OCI-LY1 (cell line): Measurements from ENCODE around the gene TMEM176B.

Experiments
- EZH2 ChIP-seq: fragments of 200-600 bp; sonication (generic), shearing (Covaris generic); IDR thresholded peaks from 2 replicates; pipeline ENCODE4 v1.8.0; 2017; ENCODE audit warnings: borderline replicate concordance, mixed run types, mild to moderate bottlenecking, antibody characterized with exemption, low read length, moderate library complexity, mixed read lengths
- TF ChIP-seq, protein P1 (sequence below): fragments of 200-600 bp; sonication (generic), shearing (Covaris generic); IDR thresholded peaks from 2 replicates; pipeline ENCODE4 v1.5.1; 2017; ENCODE audit warnings: mild to moderate bottlenecking, antibody characterized with exemption, low read length, moderate library complexity, mixed read lengths

DNA sequence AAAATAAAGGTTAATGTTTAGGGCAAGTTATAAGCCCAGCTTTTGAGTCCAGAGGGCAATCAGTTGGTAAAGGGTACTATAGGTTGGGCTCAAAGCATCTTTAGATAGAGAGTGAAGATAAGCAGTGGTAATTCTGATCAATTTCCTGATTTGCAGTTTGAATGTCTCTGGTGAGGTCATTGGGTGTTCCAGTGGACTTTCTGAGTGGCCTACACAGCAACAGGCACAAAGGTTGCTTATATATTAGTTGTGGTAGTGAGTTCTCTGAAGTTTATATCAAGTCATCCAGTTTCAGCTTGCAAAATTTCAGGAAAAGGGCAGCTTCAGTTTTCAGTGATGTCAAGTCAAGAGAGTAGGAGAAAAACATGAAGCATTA lies 33.8 kb downstream of the TMEM176B start:
- TF ChIP-seq, protein P1, sequence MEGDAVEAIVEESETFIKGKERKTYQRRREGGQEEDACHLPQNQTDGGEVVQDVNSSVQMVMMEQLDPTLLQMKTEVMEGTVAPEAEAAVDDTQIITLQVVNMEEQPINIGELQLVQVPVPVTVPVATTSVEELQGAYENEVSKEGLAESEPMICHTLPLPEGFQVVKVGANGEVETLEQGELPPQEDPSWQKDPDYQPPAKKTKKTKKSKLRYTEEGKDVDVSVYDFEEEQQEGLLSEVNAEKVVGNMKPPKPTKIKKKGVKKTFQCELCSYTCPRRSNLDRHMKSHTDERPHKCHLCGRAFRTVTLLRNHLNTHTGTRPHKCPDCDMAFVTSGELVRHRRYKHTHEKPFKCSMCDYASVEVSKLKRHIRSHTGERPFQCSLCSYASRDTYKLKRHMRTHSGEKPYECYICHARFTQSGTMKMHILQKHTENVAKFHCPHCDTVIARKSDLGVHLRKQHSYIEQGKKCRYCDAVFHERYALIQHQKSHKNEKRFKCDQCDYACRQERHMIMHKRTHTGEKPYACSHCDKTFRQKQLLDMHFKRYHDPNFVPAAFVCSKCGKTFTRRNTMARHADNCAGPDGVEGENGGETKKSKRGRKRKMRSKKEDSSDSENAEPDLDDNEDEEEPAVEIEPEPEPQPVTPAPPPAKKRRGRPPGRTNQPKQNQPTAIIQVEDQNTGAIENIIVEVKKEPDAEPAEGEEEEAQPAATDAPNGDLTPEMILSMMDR, result no peak
- no peak for TF ChIP-seq EZH2
